HK-2 (cell line): ENCODE results near the gene ZNF582.

ENCODE experiments used
- DNase-seq: peaks from one replicate; pipeline ENCODE4 v3.0.0-alpha.2; 2018; ENCODE audit not compliant: unreplicated experiment

ZNF582 gene

GRCh38 chr19:56393119-56394012 lies at the start of gene ZNF582:
ZNF582 (minus strand) TSS chr19:56393534; CDS start chr19:56391752, 1,782 bp downstream.
- DNase-seq = peak; percentile 94

GRCh38 chr19:56441206-56441792 lies 48.0 kb upstream of the ZNF582 start:
- no peak for DNase-seq

GRCh38 chr19:56423985-56424353 lies 30.6 kb upstream of the ZNF582 start:
- DNase-seq = no peak

- DNase-seq = no peak
Measured at GRCh38 chr19:56423276-56423984, 30.1 kb upstream of the ZNF582 start.

GRCh38 chr19:56405062-56405461 lies 11.7 kb upstream of the ZNF582 start:
- DNase-seq = no peak

GRCh38 chr19:56404705-56405056 lies 11.3 kb upstream of the ZNF582 start:
- no peak for DNase-seq

GRCh38 chr19:56403764-56404704 lies 10.7 kb upstream of the ZNF582 start, which contains the start of gene ZNF583:
ZNF583 (plus strand) TSS chr19:56404332; CDS start chr19:56407115, 2,783 bp downstream.
- DNase-seq = peak; percentile 97

- no peak for DNase-seq
Measured at GRCh38 chr19:56403261-56403660, 9.9 kb upstream of the ZNF582 start.

- no peak for DNase-seq
Measured at GRCh38 chr19:56400485-56400884, 7.2 kb upstream of the ZNF582 start.

GRCh38 chr19:56398809-56399208 lies 5.5 kb upstream of the ZNF582 start:
- no peak for DNase-seq

- no peak for DNase-seq
Measured at GRCh38 chr19:56383826-56384605, 9.3 kb downstream of the ZNF582 start.

- no peak for DNase-seq
Measured at GRCh38 chr19:56377105-56377924, 16.0 kb downstream of the ZNF582 start.

GRCh38 chr19:56372281-56372680 lies 21.1 kb downstream of the ZNF582 start:
- no peak for DNase-seq

- DNase-seq = no peak
Measured at GRCh38 chr19:56369886-56370676, 23.3 kb downstream of the ZNF582 start.

GRCh38 chr19:56367829-56368711 lies 25.3 kb downstream of the ZNF582 start:
- DNase-seq = peak; percentile 98

GRCh38 chr19:56360841-56361240 lies 32.5 kb downstream of the ZNF582 start:
- DNase-seq = no peak

GRCh38 chr19:56356944-56357343 lies 36.4 kb downstream of the ZNF582 start:
- no peak for DNase-seq

- no peak for DNase-seq
Measured at GRCh38 chr19:56355517-56355916, 37.8 kb downstream of the ZNF582 start.
